ENCODE measurements around the gene EPN1.

The EPN1 gene

DNA sequence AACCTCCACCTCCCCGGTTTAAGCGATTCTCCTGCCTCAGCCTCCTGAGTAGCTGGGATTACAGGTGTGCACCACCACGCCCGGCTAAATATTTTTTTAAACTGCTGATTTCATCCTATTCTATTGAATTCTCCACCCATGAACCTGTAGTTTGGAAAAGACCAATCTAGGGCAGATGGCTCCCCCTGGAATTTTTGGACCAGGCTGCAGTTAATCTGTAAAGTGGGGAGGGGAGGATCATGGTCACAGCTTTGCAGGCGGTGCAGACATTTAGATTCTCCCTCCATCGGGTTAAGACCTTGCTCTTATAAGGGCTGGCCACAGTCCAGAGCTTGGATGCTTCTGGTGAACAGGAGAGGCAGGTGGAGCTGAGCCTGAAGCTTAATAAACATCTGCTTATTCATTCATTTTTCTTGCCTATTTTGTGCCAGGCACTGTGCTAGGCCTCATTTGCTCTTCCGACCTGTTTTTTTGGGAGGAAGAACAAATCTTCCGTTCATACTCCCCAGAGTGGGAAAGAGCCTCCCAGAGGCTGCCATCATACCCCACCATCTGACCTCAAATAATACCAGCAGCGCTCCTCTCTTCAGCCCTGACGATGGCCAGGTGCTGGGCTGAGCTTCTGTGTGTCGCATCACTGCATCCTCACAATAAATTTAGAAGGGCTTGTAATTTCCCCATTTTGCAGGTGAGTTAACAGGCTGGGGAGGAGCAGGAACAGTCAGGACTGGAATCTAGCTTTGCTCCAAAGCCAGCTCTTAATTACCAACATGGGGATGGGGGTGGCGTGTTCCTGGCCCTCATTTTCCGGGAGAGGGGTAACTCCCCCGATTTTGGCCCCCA lies 27.9 kb upstream of the EPN1 start:
- H3K9me3 ChIP-seq (ENCODE audit: control insufficient read depth, low read length) = no peaks in the 10 kb centered on the region
- peak overlapping the region in 1 of 2 experiments; percentile 23 for H3K23ac ChIP-seq (ENCODE audit: low read length in 2 of 2)
- H3K79me1 ChIP-seq (replicated peaks; ENCODE audit: low read length, poor library complexity, severe bottlenecking) = peaks cover 41% of the 10 kb centered on the region
- peak overlapping the region in 1 of 2 experiments; percentile 29 for H2BK12ac ChIP-seq (ENCODE audit: low read length in 2 of 2)
- H2BK120ac ChIP-seq (ENCODE audit: low read depth, low read length) = no peak overlapping the region
- 48% methylated on average over 8 of the region's 14 CpGs for WGBS
- H3K27ac ChIP-seq (ENCODE audit: low read length, poor library complexity, severe bottlenecking) = peak overlapping the region; percentile 59
- H3K4me2 ChIP-seq (ENCODE audit: low read length, poor library complexity, severe bottlenecking) = peak overlapping the region; percentile 76
- no peak overlapping the region for H2BK5ac ChIP-seq (ENCODE audit: low read depth, low read length, poor library complexity, severe bottlenecking)
- H4K91ac ChIP-seq (ENCODE audit: low read length) = peak overlapping the region; percentile 55
- peak overlapping the region in 1 of 2 experiments; percentile 61 for H3K14ac ChIP-seq (ENCODE audit: low read length in 2 of 2)
- peak overlapping the region; percentile 90 for H4K8ac ChIP-seq (ENCODE audit: low read length)
- peaks cover 41% of the 10 kb centered on the region for H3K4me1 ChIP-seq (ENCODE audit: control insufficient read depth, insufficient read depth, low read depth, low read length)
- peak overlapping the region; percentile 87 for H3K9ac ChIP-seq (ENCODE audit: low read length)
- H3K4me3 ChIP-seq (ENCODE audit: insufficient read depth in 1 of 2, low read depth in 1 of 2, low read length in 2 of 2) = peak overlapping the region; percentile 83 to 88
- DNase-seq = no peak
- H3K36me3 ChIP-seq (ENCODE audit: control insufficient read depth in 1 of 2, insufficient read depth in 2 of 2, low read depth in 1 of 2, low read length in 2 of 2) = peaks cover 21 to 47% of the 10 kb centered on the region in 2 experiments
- peak overlapping the region; percentile 33 for H2BK15ac ChIP-seq (ENCODE audit: low read depth, poor library complexity, severe bottlenecking)
- peak overlapping the region; percentile 60 for H2AK5ac ChIP-seq (ENCODE audit: low read length, severe bottlenecking)
- no peaks in the 10 kb centered on the region for H3K27me3 ChIP-seq (ENCODE audit: control insufficient read depth in 1 of 2, insufficient read depth in 1 of 2, low read length in 2 of 2)
- H2AFZ ChIP-seq (ENCODE audit: low read depth, low read length) = no peak overlapping the region
- H3K4ac ChIP-seq (ENCODE audit: low read depth in 1 of 2, low read length in 2 of 2) = peak overlapping the region in 1 of 2 experiments; percentile 81
- peak overlapping the region; percentile 54 to 63 for H3K18ac ChIP-seq (ENCODE audit: low read depth in 1 of 2, low read length in 2 of 2)

GRCh38 chr19:55647732-55648584 lies 27.1 kb upstream of the EPN1 start, which contains the start of gene CCDC106:
Gene CCDC106, plus strand, starts transcription at chr19:55648212. Its CDS starts 835 bp downstream, at chr19:55649047.
- Histone ChIP-seq H2BK12ac (ENCODE audit: low read length in 2 of 2) (peak within 1 kb of the TSS in 1 of 2 experiments; percentile 96), H4K91ac (ENCODE audit: low read length) (peak within 1 kb of the TSS; percentile 91), H3K14ac (ENCODE audit: low read length in 2 of 2) (peak within 1 kb of the TSS; percentile 89 to 99), H2AFZ (ENCODE audit: low read depth, low read length) (peak within 1 kb of the TSS; percentile 97), H2BK120ac (ENCODE audit: low read depth, low read length) (peak within 1 kb of the TSS; percentile 37), H2AK5ac (ENCODE audit: low read length, severe bottlenecking) (peak within 1 kb of the TSS; percentile 60), H4K8ac (ENCODE audit: low read length) (peak within 1 kb of the TSS; percentile 95), H3K4me3 (ENCODE audit: insufficient read depth in 1 of 2, low read depth in 1 of 2, low read length in 2 of 2) (peak within 1 kb of the TSS; percentile 83 to 88), H2BK5ac (ENCODE audit: low read depth, low read length, poor library complexity, severe bottlenecking) (peak within 1 kb of the TSS; percentile 90), H3K79me1 (replicated peaks; ENCODE audit: low read length, poor library complexity, severe bottlenecking) (peaks cover 46% of the 10 kb centered on the region), H3K4me1 (ENCODE audit: control insufficient read depth, insufficient read depth, low read depth, low read length) (peaks cover 34% of the 10 kb centered on the region), H3K23ac (ENCODE audit: low read length in 2 of 2) (peak within 1 kb of the TSS in 1 of 2 experiments; percentile 85), H2BK15ac (ENCODE audit: low read depth, poor library complexity, severe bottlenecking) (peak within 1 kb of the TSS; percentile 98), H3K36me3 (ENCODE audit: control insufficient read depth in 1 of 2, insufficient read depth in 2 of 2, low read depth in 1 of 2, low read length in 2 of 2) (peaks cover 25 to 51% of the 10 kb centered on the region in 2 experiments), H3K9me3 (ENCODE audit: control insufficient read depth, low read length) (no peaks in the 10 kb centered on the region), H3K9ac (ENCODE audit: low read length) (peak within 1 kb of the TSS; percentile 87), H3K4ac (ENCODE audit: low read depth in 1 of 2, low read length in 2 of 2) (peak within 1 kb of the TSS; percentile 90 to 96), H3K4me2 (ENCODE audit: low read length, poor library complexity, severe bottlenecking) (peak within 1 kb of the TSS; percentile 76), H3K27ac (ENCODE audit: low read length, poor library complexity, severe bottlenecking) (peak within 1 kb of the TSS; percentile 59), H3K18ac (ENCODE audit: low read depth in 1 of 2, low read length in 2 of 2) (peak within 1 kb of the TSS; percentile 87 to 100), H3K27me3 (ENCODE audit: control insufficient read depth in 1 of 2, insufficient read depth in 1 of 2, low read length in 2 of 2) (no peaks in the 10 kb centered on the region)
- 1% methylated on average over 57 of the region's 87 CpGs for WGBS
- DNase-seq = peak; percentile 82

DNA sequence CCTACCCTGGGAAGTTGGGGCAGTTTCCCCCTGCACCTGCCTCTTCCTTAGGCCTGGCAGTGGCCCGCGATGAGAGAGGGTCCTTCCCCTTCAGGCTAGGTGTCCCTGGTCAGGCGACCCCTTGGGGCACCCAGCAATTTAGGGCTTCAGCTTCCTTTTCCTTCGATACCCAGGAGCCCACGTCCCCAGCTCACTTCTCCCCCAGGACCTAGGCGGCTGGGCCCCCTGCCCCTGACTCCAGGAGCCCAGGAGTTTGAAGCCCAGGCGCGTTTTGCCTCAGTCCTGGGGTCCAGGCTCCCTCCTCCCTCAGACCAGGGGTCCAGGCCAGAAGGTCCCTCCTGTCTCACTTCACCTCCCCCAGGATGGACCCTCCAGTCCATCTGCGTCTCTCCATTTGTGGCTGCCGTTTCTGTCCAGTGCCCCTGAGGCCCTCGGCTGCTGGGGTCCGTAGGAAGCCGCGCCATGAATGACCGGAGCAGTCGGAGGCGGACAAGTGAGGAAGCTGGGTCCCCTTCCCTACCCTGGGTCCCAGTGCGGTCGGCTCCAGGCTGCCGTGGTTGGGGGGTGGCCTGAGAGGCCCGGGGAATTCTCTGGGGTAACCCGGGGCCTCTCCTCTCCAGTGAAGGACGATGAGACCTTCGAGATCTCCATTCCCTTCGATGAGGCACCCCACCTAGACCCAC lies 26.3 kb upstream of the EPN1 start:
- peak overlapping the region; percentile 1 to 100 for H3K18ac ChIP-seq (ENCODE audit: low read depth in 1 of 2, low read length in 2 of 2)
- H3K14ac ChIP-seq (ENCODE audit: low read length in 2 of 2) = peak overlapping the region in 1 of 2 experiments; percentile 96
- H3K27ac ChIP-seq (ENCODE audit: low read length, poor library complexity, severe bottlenecking) = no peak overlapping the region
- H4K8ac ChIP-seq (ENCODE audit: low read length) = peak overlapping the region; percentile 95
- no peak overlapping the region for H2AFZ ChIP-seq (ENCODE audit: low read depth, low read length)
- H2AK5ac ChIP-seq (ENCODE audit: low read length, severe bottlenecking) = peak overlapping the region; percentile 53
- H3K9me3 ChIP-seq (ENCODE audit: control insufficient read depth, low read length) = no peaks in the 10 kb centered on the region
- H3K27me3 ChIP-seq (ENCODE audit: control insufficient read depth in 1 of 2, insufficient read depth in 1 of 2, low read length in 2 of 2) = no peaks in the 10 kb centered on the region
- peak overlapping the region; percentile 90 to 96 for H3K4ac ChIP-seq (ENCODE audit: low read depth in 1 of 2, low read length in 2 of 2)
- H3K79me1 ChIP-seq (replicated peaks; ENCODE audit: low read length, poor library complexity, severe bottlenecking) = peaks cover 46% of the 10 kb centered on the region
- H3K4me2 ChIP-seq (ENCODE audit: low read length, poor library complexity, severe bottlenecking) = peak overlapping the region; percentile 76
- peak overlapping the region; percentile 91 for H4K91ac ChIP-seq (ENCODE audit: low read length)
- WGBS = 63% methylated on average over 22 of the region's 25 CpGs
- peak overlapping the region; percentile 37 for H2BK120ac ChIP-seq (ENCODE audit: low read depth, low read length)
- no peak overlapping the region for H2BK5ac ChIP-seq (ENCODE audit: low read depth, low read length, poor library complexity, severe bottlenecking)
- peaks cover 33% of the 10 kb centered on the region for H3K4me1 ChIP-seq (ENCODE audit: control insufficient read depth, insufficient read depth, low read depth, low read length)
- H3K4me3 ChIP-seq (ENCODE audit: insufficient read depth in 1 of 2, low read depth in 1 of 2, low read length in 2 of 2) = peak overlapping the region; percentile 83 to 88
- H2BK15ac ChIP-seq (ENCODE audit: low read depth, poor library complexity, severe bottlenecking) = peak overlapping the region; percentile 98
- H3K23ac ChIP-seq (ENCODE audit: low read length in 2 of 2) = peak overlapping the region in 1 of 2 experiments; percentile 83
- no peak for DNase-seq
- peak overlapping the region; percentile 87 for H3K9ac ChIP-seq (ENCODE audit: low read length)
- H3K36me3 ChIP-seq (ENCODE audit: control insufficient read depth in 1 of 2, insufficient read depth in 2 of 2, low read depth in 1 of 2, low read length in 2 of 2) = peaks cover 25 to 53% of the 10 kb centered on the region in 2 experiments
- H2BK12ac ChIP-seq (ENCODE audit: low read length in 2 of 2) = peak overlapping the region in 1 of 2 experiments; percentile 83

Data from mesenchymal stem cell (in vitro differentiated cells and primary cell).